Mammary epithelial cell (primary cell): ENCODE results near the gene VIM.

Experiments used
- CTCF ChIP-seq, 2 donors: IDR thresholded peaks in 1 of 2; conservative IDR thresholded peaks in 1 of 2; 2 replicates each; pipeline ENCODE4 v1.5.1; 2011 to 2012; ENCODE audit warnings: inconsistent platforms in 2 of 2, low read length in 2 of 2, mild to moderate bottlenecking in 2 of 2, control low read depth in 1 of 2, low read depth in 1 of 2; ENCODE audit not compliant: insufficient read depth in 1 of 2; ENCODE audit errors: extremely low read depth in 1 of 2
- EZH2 ChIP-seq: IDR thresholded peaks from 2 replicates; pipeline ENCODE4 v1.6.1; 2012; ENCODE audit warnings: low read length, inconsistent platforms, borderline replicate concordance

- TF ChIP-seq CTCF (conservative IDR thresholded peaks at IDR 0.05 in 1 of 2, IDR thresholded peaks at IDR 0.05 in 1 of 2; ENCODE audit: extremely low read depth in 1 of 2, insufficient read depth in 1 of 2, low read depth in 1 of 2, low read length in 2 of 2), result no peak
- no peak for TF ChIP-seq EZH2
Measured at GRCh38 chr10:17217631-17218232, 10.3 kb upstream of the VIM start.
